ENCODE data around the gene EDA. TPM values are rescaled to one million over a fixed set of nuclear protein-coding genes. Genes with fewer than 3 reads are reported as not detected.
"Not testable (repeated sequence)": the region's sequence is repeated elsewhere in the genome, so short reads cannot be mapped to it uniquely, and the experiment has no call there.

EDA gene
- total RNA-seq, 2 donors from 2014 or later: 4.0 to 4.7 TPM

DNA sequence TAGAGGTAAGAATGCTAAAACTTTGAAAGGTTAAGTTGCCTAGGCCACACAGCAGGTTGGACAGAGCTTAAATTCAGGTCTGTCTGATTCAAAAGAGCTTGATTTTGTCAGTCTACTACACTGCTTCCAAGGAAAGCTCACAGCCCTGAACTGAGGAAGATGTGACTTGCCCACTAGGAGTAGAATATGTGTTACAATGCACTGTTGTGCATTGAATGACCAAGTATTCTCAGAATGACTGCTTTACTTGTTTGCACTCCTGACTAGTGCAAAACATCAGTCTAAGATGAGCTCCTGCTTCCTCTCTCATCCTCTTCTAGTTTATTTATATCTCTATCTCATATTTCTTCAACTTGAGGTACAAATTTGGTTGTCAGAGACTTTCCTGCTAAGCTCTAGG is 377.6 kb downstream of the EDA start:
- no peak overlapping the region for H3K4me3 ChIP-seq
- H3K4me1 ChIP-seq: no peaks in the 10 kb centered on the region
- ATAC-seq: no peak
- no peak overlapping the region for H3K27ac ChIP-seq
- no peaks in the 10 kb centered on the region for H3K36me3 ChIP-seq (replicated peaks in 1 of 2; ENCODE audit: insufficient read depth in 1 of 2, low read depth in 2 of 2)
- intact Hi-C loops (cut with DNase I): no loop called here
- no peaks in the 10 kb centered on the region for H3K9me3 ChIP-seq
- TF ChIP-seq POLR2A (IDR thresholded peaks at IDR 0.05): no peak
- TF ChIP-seq, protein P1, sequence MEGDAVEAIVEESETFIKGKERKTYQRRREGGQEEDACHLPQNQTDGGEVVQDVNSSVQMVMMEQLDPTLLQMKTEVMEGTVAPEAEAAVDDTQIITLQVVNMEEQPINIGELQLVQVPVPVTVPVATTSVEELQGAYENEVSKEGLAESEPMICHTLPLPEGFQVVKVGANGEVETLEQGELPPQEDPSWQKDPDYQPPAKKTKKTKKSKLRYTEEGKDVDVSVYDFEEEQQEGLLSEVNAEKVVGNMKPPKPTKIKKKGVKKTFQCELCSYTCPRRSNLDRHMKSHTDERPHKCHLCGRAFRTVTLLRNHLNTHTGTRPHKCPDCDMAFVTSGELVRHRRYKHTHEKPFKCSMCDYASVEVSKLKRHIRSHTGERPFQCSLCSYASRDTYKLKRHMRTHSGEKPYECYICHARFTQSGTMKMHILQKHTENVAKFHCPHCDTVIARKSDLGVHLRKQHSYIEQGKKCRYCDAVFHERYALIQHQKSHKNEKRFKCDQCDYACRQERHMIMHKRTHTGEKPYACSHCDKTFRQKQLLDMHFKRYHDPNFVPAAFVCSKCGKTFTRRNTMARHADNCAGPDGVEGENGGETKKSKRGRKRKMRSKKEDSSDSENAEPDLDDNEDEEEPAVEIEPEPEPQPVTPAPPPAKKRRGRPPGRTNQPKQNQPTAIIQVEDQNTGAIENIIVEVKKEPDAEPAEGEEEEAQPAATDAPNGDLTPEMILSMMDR (IDR thresholded peaks at IDR 0.05): no peak
- no peaks in the 10 kb centered on the region for H3K27me3 ChIP-seq
- no peak for DNase-seq

- Histone ChIP-seq H3K36me3 (replicated peaks in 1 of 2; ENCODE audit: insufficient read depth in 1 of 2, low read depth in 2 of 2) (no peaks in the 10 kb centered on the region), H3K27ac (no peak overlapping the region), H3K27me3 (no peaks in the 10 kb centered on the region), H3K4me3 (no peak overlapping the region), H3K4me1 (no peaks in the 10 kb centered on the region), H3K9me3 (no peaks in the 10 kb centered on the region)
- no peak for DNase-seq
- ATAC-seq: no peak
- WGBS, 2 donors: 76 to 96% methylated on average over 2 of the region's 2 CpGs
- TF ChIP-seq, protein P1 (IDR thresholded peaks at IDR 0.05): no peak
- no peak for TF ChIP-seq POLR2A (IDR thresholded peaks at IDR 0.05)
- intact Hi-C loops (cut with DNase I): no loop called here
These were observed 379.6 kb downstream of the EDA start for GRCh38 chrX:69995362-69996112.

- no peak for ATAC-seq
- no peak overlapping the region for H3K27ac ChIP-seq
These were observed 380.2 kb downstream of the EDA start for GRCh38 chrX:69996113-69996468.

GRCh38 chrX:69998299-69998698 is 382.4 kb downstream of the EDA start:
- H3K4me3 ChIP-seq; H3K9me3 ChIP-seq; H3K27ac ChIP-seq; H3K27me3 ChIP-seq; ATAC-seq; DNase-seq; intact Hi-C loops (cut with DNase I); H3K4me1 ChIP-seq; H3K36me3 ChIP-seq (replicated peaks in 1 of 2; ENCODE audit: insufficient read depth in 1 of 2, low read depth in 2 of 2): not testable (repeated sequence)

More at GRCh38 chrX:69996113-69996468, 380.2 kb downstream of the EDA start:
- Histone ChIP-seq H3K4me1 (no peaks in the 10 kb centered on the region), H3K27me3 (no peaks in the 10 kb centered on the region), H3K9me3 (no peaks in the 10 kb centered on the region), H3K4me3 (no peak overlapping the region), H3K36me3 (replicated peaks in 1 of 2; ENCODE audit: insufficient read depth in 1 of 2, low read depth in 2 of 2) (no peaks in the 10 kb centered on the region)
- TF ChIP-seq POLR2A (IDR thresholded peaks at IDR 0.05): no peak
- TF ChIP-seq, protein P1 (IDR thresholded peaks at IDR 0.05): no peak
- intact Hi-C loops (cut with DNase I): no loop called here
- DNase-seq: no peak

DNA sequence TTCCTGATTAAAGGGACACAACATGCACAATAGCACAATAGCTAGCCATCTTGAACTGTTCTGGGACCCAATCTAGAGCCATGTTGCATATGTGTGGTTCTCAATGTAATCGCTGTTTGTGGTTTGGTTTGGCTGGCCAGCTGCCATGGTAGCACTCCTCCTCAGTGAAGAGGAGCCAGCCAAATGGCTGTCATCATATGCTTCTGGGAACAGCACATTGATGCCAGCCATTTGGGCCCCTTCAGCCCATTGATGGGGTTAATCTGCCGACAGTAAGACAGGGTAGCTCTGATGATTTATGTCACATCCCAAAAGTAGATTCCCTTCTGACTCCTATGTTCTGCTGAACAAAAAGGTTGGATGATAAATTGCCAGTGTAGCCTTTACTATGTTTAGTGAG is 385.4 kb downstream of the EDA start:
- Histone ChIP-seq H3K4me3 (no peak overlapping the region), H3K27me3 (no peaks in the 10 kb centered on the region), H3K4me1 (no peaks in the 10 kb centered on the region), H3K9me3 (no peaks in the 10 kb centered on the region), H3K36me3 (replicated peaks in 1 of 2; ENCODE audit: insufficient read depth in 1 of 2, low read depth in 2 of 2) (no peaks in the 10 kb centered on the region), H3K27ac (no peak overlapping the region)
- no peak for TF ChIP-seq POLR2A (IDR thresholded peaks at IDR 0.05)
- TF ChIP-seq, protein P1 (IDR thresholded peaks at IDR 0.05): no peak
- intact Hi-C loops (cut with DNase I): no loop called here
- ATAC-seq (no peak), DNase-seq (no peak)
- WGBS, 2 donors: 57 to 100% methylated on average over 1 of the region's 2 CpGs

Measured in body of pancreas (tissue), 4 donors.